ENCODE measurements around the gene ASB11.
"Not testable (repeated sequence)": the region's sequence is repeated elsewhere in the genome, so short reads cannot be mapped to it uniquely, and the experiment has no call there.

The ASB11 gene

GRCh38 chrX:15293451-15293850, 22.0 kb downstream of the ASB11 start:
- Histone ChIP-seq H3K4me3 (ENCODE audit: low read depth in 1 of 2, low read length in 1 of 2) (no peak overlapping the region), H3K27ac (no peak overlapping the region), H3K9me3 (no peaks in the 10 kb centered on the region), H3K36me3 (no peaks in the 10 kb centered on the region), H3K27me3 (no peaks in the 10 kb centered on the region), H3K4me1 (ENCODE audit: control insufficient read depth in 1 of 2, insufficient read depth in 1 of 2, low read depth in 1 of 2, low read length in 1 of 2) (no peaks in the 10 kb centered on the region)
- TF ChIP-seq CTCF (IDR thresholded peaks at IDR 0.05), result no peak

GRCh38 chrX:15292861-15293260, 22.6 kb downstream of the ASB11 start:
- Histone ChIP-seq H3K4me3 (ENCODE audit: low read depth in 1 of 2, low read length in 1 of 2) (no peak overlapping the region), H3K27me3 (no peaks in the 10 kb centered on the region), H3K36me3 (no peaks in the 10 kb centered on the region), H3K27ac (no peak overlapping the region), H3K9me3 (no peaks in the 10 kb centered on the region), H3K4me1 (ENCODE audit: control insufficient read depth in 1 of 2, insufficient read depth in 1 of 2, low read depth in 1 of 2, low read length in 1 of 2) (no peaks in the 10 kb centered on the region)
- no peak for TF ChIP-seq CTCF (IDR thresholded peaks at IDR 0.05)

- H3K27me3 ChIP-seq, result no peaks in the 10 kb centered on the region
- H3K4me3 ChIP-seq (ENCODE audit: low read depth in 1 of 2, low read length in 1 of 2), result no peak overlapping the region
- H3K4me1 ChIP-seq (ENCODE audit: control insufficient read depth in 1 of 2, insufficient read depth in 1 of 2, low read depth in 1 of 2, low read length in 1 of 2), result no peaks in the 10 kb centered on the region
- no peak for TF ChIP-seq CTCF (IDR thresholded peaks at IDR 0.05)
- no peaks in the 10 kb centered on the region for H3K36me3 ChIP-seq
- H3K27ac ChIP-seq, result no peak overlapping the region
- H3K9me3 ChIP-seq, result no peaks in the 10 kb centered on the region
Observed at GRCh38 chrX:15277604-15278003, 37.8 kb downstream of the ASB11 start.

GRCh38 chrX:15274946-15275345, 40.5 kb downstream of the ASB11 start:
- Histone ChIP-seq H3K36me3 (no peaks in the 10 kb centered on the region), H3K27ac (no peak overlapping the region), H3K27me3 (no peaks in the 10 kb centered on the region), H3K4me1 (ENCODE audit: control insufficient read depth in 1 of 2, insufficient read depth in 1 of 2, low read depth in 1 of 2, low read length in 1 of 2) (no peaks in the 10 kb centered on the region), H3K9me3 (no peaks in the 10 kb centered on the region), H3K4me3 (ENCODE audit: low read depth in 1 of 2, low read length in 1 of 2) (no peak overlapping the region)
- TF ChIP-seq CTCF (IDR thresholded peaks at IDR 0.05), result no peak

- H3K27me3 ChIP-seq; H3K4me3 ChIP-seq (ENCODE audit: low read depth in 1 of 2, low read length in 1 of 2); H3K9me3 ChIP-seq; H3K4me1 ChIP-seq (ENCODE audit: control insufficient read depth in 1 of 2, insufficient read depth in 1 of 2, low read depth in 1 of 2, low read length in 1 of 2); H3K36me3 ChIP-seq; H3K27ac ChIP-seq: not testable (repeated sequence)
Observed at GRCh38 chrX:15273275-15273674, 42.2 kb downstream of the ASB11 start.

GRCh38 chrX:15271757-15272156, 43.7 kb downstream of the ASB11 start:
- Histone ChIP-seq H3K4me3 (ENCODE audit: low read depth in 1 of 2, low read length in 1 of 2) (no peak overlapping the region), H3K4me1 (ENCODE audit: control insufficient read depth in 1 of 2, insufficient read depth in 1 of 2, low read depth in 1 of 2, low read length in 1 of 2) (no peaks in the 10 kb centered on the region), H3K9me3 (no peaks in the 10 kb centered on the region), H3K27me3 (no peaks in the 10 kb centered on the region), H3K36me3 (no peaks in the 10 kb centered on the region), H3K27ac (no peak overlapping the region)
- no peak for TF ChIP-seq CTCF (IDR thresholded peaks at IDR 0.05)

All from neutrophil (primary cell).